SKM-1 treated with dmso at 0.1 percent for 144 hours (cell line): Measurements from ENCODE around the gene ITPR1.
A peak's percentile ranks its signal among the peaks of the same experiment; 100 is the strongest.
"Not testable (repeated sequence)": the region's sequence is repeated elsewhere in the genome, so short reads cannot be mapped to it uniquely, and the experiment has no call there.

Experiments
- DNase-seq: peaks from one replicate; lab custom pipeline; 2025; ENCODE audit not compliant: unreplicated experiment; lab: John Stamatoyannopoulos, UW

The ITPR1 gene

DNA sequence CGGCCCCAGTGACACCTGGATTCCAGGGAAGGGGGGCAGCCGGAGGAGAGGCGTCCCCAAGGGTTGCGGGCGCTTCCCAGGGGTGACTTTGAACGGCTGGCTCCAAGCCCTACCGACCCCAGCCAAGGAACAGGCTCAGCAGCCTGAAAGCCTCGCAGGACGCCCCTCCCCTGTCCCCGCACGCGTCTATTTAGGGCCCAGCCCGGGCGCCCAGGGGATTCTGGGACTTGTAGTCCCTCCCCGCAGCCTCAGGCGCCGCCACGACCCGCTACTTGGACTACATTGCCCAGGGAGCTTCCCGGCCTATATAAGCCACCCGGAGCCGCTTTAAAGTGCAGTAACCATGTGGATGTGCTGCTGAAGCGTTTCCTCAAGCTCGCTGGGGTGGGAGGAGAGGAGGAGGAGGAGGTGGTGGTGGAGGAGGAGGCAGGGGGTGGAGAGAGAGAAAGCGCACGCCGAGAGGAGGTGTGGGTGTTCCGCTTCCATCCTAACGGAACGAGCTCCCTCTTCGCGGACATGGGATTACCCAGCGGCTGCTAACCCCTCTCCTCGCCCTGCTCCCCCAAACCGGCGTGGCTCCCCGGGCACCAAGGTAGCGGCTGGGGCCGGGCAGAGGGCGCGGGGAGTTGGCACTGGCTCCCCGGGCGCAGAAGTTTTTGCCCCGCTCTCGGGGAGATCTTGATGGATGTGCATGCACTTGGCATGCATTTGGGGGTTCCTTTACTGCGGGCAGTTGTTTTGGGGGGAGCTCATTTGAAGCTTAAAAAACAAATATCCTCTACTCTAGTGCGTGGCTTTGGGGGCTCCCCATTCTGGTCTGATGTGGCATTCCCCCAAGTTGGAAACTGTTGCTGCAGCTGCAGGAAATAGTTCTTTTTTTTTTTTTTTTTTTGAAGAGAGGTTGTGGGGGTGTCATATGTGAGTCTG, at the start of gene ITPR1:
Gene ITPR1, plus strand, starts transcription at position 335 of the 927 bp plus-strand sequence. CDS start 23,144 bp downstream, outside the sequence.
- peak; percentile 99 for DNase-seq

DNA sequence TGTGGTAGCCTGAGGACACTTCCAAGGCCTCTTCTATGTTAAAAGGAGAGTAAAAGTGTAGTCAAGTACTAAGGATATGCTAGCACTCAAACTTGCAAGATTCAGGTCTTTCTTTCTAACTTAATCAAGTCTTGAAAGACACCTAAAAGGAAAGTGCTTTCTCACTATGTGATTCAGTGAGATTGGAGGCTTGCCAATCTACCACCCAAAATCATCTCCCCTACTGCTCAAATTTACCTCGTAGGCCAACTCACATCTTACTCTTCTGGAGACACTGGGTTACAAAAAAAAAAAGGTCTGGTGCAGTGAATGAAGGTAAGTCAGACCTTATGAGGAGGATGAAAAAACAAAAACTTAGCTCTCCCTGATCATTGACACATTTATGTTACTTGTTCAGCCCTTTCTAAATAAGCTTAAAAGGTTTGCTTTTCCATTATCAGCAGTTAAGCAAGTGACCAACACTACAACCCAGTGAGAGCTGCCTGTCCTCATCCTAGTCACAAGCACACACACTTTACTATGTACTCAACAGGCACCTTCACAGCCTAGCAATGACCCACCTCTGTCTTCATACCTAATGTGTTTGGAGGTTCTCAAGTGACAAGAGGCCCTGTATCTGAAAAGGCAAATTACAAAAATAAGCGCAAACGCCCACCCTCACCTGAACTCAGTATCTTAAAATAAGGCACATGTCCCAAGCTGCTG, 45.7 kb upstream of the ITPR1 start:
- DNase-seq = no peak

DNA sequence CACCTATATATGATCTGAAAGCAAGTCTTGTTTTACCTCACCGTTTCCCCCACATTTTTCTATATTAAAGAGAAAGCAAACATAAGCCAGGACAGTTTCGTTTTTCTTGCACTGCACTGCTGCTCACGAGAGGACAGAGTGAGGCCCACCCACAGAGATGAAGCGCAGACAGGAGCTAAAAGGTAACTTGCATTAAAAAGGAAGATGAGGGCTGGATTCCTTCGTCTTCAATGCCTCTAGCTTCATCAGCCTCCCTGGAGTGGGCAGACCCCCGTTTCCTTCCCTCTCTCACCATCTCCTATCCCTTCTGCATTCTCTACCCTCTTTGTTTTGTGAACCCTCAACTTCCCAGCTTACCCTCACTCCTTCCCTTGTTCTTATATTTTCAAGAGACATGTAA, 45.0 kb upstream of the ITPR1 start:
- DNase-seq = no peak

GRCh38 chr3:4449043-4449805, 43.9 kb upstream of the ITPR1 start:
- DNase-seq = no peak

DNA sequence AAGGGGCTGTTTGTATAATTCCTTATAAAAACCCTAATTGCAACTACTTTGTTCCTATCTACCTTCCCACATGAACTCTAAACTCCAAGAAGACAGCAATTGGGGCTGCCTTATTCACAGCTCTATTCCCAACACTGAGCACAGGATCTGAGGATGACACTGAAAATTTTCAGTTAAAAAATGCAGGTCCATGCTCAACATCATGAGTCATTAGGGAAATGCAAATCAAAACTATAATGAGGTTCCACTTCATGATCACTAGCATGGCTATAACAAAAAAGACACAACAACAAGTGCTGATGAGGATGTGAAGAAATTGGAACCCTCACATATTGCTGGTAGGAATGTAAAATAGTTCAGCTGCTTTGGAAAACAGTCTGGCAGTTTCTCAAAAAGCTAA, 39.0 kb upstream of the ITPR1 start:
- DNase-seq = no peak

DNA sequence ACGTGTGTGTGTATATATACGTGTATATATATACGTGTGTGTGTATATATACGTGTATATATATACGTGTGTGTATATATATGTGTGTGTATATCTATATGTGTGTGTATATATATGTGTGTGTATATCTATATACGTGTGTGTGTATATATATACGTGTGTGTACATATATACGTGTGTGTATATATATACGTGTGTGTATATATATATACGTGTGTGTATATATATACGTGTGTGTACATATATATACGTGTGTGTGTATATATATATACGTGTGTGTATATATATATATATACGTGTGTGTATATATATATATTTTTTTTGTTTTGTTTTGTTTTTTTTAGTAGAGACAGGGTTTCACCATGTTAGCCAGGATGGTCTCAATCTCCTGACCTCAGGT, 36.4 kb upstream of the ITPR1 start:
- not testable (repeated sequence) for DNase-seq

GRCh38 chr3:4458961-4459360, 34.2 kb upstream of the ITPR1 start:
- no peak for DNase-seq

- no peak for DNase-seq
Measured at GRCh38 chr3:4460334-4460733, 32.8 kb upstream of the ITPR1 start.

GRCh38 chr3:4461468-4462090, 31.6 kb upstream of the ITPR1 start:
- DNase-seq = no peak

DNA sequence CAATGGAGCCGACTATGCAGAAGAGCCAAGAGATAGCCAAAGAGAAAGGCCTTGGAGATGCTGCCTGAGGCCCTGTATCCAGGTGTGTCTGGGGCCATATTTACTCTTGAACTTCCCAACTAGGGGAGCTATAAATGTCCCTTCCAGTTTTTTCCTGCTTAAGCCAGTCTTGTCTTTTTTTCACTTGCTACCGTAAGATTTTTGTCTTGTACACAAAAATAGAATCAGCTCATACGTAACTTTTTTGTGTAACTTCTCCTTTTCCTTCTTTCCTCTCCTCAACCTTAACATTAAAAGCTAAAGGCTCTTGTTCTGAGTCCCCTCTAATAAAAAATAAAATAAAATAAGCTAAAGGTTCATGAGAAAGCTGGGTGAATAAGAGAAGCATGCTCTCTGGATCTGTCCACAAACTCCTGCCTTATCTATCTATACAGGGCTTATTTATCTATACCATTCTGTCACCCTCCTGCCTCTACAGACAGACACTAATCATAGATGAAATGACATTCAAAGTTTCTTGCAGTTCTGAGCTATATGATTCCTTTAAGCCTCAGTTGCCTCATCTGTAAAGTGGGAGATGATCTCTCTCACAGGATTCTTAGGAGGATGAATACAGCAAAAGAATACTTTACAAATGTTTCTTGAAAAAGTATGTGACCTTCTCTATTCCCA, 30.6 kb upstream of the ITPR1 start:
- no peak for DNase-seq

DNA sequence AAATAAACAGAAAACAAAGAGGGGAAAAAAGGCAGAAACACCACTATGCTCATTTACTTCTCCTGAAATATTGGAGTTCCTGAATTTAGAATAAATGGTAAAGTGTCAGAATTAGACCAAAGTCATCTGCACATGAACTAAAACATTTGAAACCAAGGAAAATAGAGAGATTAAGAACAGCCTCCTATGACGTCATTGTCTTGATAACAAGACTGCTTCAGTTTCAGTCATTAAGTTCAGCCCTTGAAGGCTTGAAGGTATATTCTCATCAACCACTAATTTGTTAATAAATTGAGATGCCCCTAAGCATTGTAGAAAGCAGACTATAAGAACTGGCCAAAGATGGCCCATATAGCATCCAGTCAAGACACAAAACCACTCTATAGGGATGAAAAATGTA, 28.6 kb upstream of the ITPR1 start:
- no peak for DNase-seq

DNA sequence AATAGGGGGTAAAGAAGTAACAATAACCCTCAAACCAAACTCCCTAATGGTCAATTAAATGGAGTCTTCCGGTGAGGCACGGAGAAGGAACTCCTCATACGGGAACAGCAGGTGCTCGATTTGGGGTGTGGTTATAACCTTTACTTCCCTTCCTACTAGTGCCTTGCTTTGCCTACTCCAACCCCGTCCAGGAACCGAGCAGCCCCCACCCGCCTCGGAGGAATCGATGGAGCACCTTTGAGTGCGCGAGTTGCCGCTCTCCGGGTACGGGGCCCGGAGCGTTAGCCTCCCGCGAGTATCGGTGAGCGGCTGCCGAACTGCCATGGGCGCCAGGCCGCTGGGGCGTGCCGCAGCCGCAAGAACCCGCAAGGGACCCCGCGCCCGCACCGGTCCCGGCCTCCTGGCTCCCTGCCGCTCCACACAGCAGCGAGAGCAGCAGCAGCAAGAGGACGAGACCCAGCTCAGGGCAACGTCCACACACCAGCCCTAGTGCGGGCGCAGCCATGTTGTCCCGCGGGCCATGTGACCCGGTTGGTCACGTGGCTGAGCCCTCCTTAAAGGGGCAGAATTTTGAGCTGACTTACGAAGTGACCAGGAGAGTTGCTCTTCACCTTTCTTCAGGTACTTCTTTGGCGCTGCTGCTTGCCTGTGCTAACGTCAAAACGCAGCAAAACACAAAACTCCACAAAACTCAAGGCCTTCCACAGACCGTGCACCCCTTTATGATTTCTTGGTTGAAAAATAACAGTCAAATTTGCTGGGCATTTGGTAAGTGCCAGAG, 26.2 kb upstream of the ITPR1 start, which contains the start of gene SUMF1:
Gene SUMF1, minus strand, starts transcription at position 529 of the 781 bp plus-strand sequence. Its CDS starts 24 bp downstream, at position 505.
- DNase-seq = peak; percentile 67

GRCh38 chr3:4467522-4467867, 25.7 kb upstream of the ITPR1 start:
- DNase-seq = no peak

DNA sequence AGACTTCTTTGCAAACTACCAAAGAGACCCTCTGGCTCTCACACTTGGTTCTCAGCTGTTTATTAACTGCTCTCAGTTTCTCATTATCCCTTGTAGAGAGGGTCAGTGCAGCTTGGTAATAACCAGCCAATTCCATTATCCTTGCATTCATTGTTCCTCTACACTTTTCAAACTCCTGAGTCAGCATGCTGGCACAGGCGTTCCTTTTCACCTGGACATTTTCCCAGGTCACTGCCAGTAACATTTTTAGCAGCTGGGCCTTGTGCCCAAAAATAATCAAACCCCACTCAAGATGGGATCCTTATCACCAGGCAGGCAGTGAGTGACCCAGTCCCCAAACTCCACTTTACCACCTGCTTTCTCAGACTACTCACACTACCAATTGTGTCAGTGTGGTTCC, 21.2 kb upstream of the ITPR1 start:
- no peak for DNase-seq

DNA sequence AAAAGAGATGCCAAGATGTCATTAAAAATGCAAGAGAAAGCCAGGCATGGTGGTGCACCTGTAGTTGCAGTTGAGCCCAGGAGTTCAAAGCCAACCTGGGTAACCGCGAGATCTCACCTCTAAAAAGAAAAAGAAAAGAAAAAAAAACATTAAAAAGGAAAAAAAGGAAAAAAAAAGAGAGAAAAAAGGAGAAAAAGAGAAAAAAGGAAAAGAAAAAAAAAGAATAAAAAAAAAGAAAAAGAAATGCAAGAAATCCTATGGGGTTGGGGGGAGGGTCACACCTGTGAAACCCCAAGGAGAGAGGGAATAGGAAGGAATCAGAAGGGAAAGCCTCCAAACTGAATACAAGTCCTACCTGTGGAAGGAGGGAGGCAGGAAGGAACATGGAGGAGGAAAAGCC, 20.8 kb upstream of the ITPR1 start:
- DNase-seq = no peak

GRCh38 chr3:4472766-4473165, 20.4 kb upstream of the ITPR1 start:
- no peak for DNase-seq

- peak; percentile 99 for DNase-seq
Measured at GRCh38 chr3:4474683-4475490, 18.3 kb upstream of the ITPR1 start.

DNA sequence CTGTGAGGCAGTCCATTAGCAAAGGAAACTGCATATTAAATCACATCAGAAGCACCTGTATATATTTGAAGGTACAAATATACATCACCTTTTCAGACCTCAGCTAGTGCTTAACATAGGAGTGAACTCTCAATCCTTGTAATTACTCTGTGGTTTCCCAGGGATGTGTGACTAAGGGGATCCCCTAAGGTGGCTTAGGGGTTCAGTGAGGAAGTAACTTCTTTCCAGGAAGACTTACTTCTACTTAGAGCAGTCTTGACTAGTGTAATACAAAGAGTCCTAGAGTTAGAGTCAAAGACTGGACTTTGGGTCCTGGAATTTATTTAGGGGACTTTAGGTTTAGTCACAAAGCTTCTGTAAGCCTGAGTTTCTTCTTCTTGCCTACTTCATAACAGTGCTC, 17.3 kb upstream of the ITPR1 start:
- no peak for DNase-seq

GRCh38 chr3:4476496-4476895, 16.7 kb upstream of the ITPR1 start:
- DNase-seq = no peak
